GM13977 (cell line): ENCODE measurements around the gene TIMD4.

Experiments used
- DNase-seq: peaks from one replicate; pipeline ENCODE4 v3.0.0; 2012; ENCODE audit warnings: low spot score
- in situ Hi-C: fragments of 300-500 bp; cut with MboI; formaldehyde crosslinking; loops from one replicate; pipeline ENCODE4 v1.12.0; 2022; ENCODE audit warnings: low sequenced_read_pairs, low pct_unique_long_range_greater_than_20kb, mixed read lengths, inconsistent platforms; ENCODE audit not compliant: unreplicated experiment
- TF ChIP-seq, protein P1 (sequence below): IDR thresholded peaks from 2 replicates; pipeline ENCODE4 v1.5.1; 2012; ENCODE audit warnings: mild to moderate bottlenecking, control low read depth; ENCODE audit not compliant: insufficient read depth; ENCODE audit errors: extremely low read depth, missing control alignments

TIMD4 gene

DNA sequence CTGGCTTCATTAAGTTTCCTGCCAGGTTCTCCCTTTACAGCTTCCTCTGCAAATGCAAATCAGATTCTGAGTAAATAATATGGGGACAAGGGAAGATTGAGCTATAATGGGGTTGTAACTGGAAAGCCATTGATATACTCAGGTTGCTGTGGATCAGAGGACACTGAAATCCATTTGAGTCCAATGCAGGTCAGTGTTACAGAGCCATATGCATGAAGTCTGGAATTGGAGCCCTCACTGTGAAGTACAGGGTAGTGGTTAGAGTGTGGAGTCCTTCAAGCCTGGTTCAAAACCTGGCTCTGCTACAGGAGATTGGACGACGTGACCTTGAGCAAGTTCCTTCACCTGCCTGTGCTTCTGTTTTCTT lies 48.7 kb downstream of the TIMD4 start:
- TF ChIP-seq, protein P1, sequence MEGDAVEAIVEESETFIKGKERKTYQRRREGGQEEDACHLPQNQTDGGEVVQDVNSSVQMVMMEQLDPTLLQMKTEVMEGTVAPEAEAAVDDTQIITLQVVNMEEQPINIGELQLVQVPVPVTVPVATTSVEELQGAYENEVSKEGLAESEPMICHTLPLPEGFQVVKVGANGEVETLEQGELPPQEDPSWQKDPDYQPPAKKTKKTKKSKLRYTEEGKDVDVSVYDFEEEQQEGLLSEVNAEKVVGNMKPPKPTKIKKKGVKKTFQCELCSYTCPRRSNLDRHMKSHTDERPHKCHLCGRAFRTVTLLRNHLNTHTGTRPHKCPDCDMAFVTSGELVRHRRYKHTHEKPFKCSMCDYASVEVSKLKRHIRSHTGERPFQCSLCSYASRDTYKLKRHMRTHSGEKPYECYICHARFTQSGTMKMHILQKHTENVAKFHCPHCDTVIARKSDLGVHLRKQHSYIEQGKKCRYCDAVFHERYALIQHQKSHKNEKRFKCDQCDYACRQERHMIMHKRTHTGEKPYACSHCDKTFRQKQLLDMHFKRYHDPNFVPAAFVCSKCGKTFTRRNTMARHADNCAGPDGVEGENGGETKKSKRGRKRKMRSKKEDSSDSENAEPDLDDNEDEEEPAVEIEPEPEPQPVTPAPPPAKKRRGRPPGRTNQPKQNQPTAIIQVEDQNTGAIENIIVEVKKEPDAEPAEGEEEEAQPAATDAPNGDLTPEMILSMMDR = no peak
- in situ Hi-C loops = no loop called here
- DNase-seq = no peak

DNA sequence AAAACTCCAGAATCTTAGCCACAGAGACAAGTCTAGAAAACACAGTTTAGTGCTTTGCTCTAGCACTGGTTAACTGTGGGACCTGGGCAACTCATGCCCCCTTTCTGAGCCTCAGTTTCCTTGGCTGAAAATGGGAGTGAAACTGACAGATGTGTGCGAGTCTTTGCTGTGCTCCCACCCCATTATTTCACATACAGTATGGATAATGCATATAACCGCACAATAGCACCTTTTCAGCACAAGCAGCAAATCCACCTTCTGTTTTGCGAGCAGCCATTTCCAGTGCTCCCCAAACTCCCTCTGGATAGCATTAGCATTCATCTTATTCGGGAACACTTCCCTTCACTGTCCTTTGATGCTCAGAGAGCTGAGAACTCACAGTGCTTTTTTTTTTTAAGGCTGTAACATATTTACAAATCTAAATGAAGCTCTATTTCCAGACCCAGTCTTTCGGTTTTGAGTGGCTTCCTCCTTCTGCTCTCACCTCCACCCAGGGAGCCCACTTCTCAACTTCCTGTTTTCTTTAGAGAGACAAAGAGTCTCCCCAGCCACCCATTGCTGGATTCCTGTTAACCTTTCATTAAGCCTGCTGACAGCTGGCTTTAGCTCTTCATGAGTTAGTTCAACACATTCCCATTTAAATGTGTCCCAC lies 49.2 kb downstream of the TIMD4 start:
- TF ChIP-seq, protein P1 = no peak
- peak; percentile 28 for DNase-seq
- in situ Hi-C loops = no loop called here

DNA sequence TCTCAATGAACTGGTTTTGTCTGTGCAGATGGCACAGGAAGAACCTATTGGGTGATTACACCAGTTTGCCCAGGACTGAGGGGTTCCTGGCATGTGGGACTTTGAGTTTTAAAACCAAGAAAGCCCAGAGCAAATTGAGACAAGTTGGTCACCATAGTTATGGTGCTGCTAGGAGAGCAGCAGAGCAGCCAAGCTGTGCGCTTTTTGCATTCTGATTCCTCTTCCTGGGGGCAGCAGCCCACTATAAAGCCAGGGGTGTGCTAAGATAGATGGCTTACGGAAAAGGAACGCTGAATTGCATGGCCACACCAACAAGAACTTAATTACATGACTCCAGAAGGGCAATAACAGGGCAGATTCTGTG lies 49.7 kb downstream of the TIMD4 start:
- in situ Hi-C loops = no loop called here
- TF ChIP-seq, protein P1 = no peak
- no peak for DNase-seq

DNA sequence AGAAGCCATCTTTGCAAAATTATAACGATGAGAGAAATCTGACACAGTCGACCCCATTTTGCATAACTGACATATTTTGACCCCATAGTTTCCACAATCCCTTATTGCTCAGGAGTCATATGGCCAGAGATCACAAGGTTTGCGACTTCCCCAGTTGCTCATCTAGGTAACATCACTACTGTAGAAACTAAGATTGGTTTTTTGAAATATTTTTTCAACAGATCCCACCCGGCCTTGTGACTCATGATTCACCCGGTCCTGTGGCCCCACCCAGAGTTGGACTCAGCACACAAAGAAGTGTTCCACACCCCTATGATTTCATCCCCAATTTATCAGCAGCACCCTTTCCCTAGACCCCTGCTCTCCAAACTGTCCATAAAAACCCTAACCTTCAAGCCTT lies 50.2 kb downstream of the TIMD4 start:
- TF ChIP-seq, protein P1 = no peak
- in situ Hi-C loops = no loop called here
- DNase-seq = no peak

DNA sequence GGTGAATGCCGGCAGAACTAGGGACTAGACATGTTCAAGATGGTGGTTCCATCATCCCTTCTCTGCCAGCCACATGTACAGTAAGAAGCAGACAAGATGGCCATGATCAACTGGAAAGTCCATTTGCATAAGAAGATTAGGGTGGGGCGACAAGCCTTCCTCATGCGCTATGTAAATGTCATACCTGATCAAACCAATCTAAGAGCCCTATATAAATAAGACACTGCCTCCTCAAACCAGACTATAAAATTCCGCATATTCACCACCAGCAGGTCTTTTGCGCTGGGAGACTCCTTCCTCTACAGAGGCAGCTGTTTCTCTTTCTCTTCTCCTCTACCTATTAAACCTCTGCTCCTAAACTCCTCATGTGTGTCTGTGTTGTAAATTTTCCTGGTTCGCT lies 53.8 kb downstream of the TIMD4 start:
- TF ChIP-seq, protein P1 = no peak
- DNase-seq = no peak
- in situ Hi-C loops = no loop called here

DNA sequence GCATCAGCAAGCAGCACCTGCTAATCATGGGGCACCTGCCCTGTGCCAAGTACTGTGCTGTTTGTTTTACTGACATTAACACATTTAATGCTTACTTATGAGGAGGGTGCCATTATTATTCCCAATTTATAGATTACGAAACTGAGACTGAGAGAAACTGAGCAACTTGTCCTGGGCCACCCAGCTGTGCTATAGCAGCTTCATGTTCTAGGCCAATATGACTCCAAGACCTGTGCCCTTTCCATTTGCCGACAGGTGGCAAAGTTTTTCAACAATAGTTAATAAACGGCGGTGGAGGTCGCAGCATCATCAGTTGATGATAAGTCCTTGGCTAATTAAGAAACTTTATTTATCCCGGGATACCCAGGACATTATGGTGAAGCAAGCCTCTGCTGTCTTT lies 55.4 kb downstream of the TIMD4 start:
- no peak for DNase-seq
- TF ChIP-seq, protein P1 = no peak
- in situ Hi-C loops = no loop called here

DNA sequence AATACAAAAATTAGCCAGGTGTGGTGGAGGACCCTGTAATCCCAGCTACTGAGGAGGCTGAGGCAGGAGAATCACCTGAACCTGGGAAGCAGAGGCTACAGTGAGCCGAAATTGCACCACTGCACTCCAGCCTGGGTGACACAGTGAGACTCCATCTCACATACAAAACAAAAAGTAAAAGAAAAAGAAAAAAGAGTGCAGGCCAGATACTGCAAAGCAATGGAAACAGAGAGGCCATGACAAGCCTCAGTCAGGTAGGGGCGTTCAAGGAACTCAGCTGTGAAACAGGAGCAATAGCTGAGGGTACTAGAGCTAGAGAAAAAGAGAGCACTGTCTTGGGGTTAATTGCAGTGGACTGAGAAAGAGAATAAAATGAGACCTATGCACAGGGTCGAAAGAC lies 56.2 kb downstream of the TIMD4 start:
- TF ChIP-seq, protein P1 = no peak
- in situ Hi-C loops = no loop called here
- no peak for DNase-seq
